Activated CD8-positive, alpha-beta T cell treated with anti-CD3 and anti-CD28 coated beads for 36 hours (primary cell): ENCODE results near the gene PTRHD1. TPM values are rescaled to one million over a fixed set of nuclear protein-coding genes. Genes with fewer than 3 reads are reported as not detected.

ENCODE experiments used
- ATAC-seq: fragments of 200-7000 bp; cut with Tn5 transposase; one replicate; pipeline ENCODE4 v1.10.0; 2021; ENCODE audit warnings: mild to moderate bottlenecking, moderate library complexity
- CTCF ChIA-PET: fragments of 350-600 bp; sonication (Branson Sonifier 250); formaldehyde crosslinking; loops from one replicate; lab custom pipeline; 2021; ENCODE audit warnings: antibody characterized with exemption; lab: Charles Lee
- POLR2A ChIA-PET: fragments of 350-600 bp; sonication (Branson Sonifier 250); formaldehyde crosslinking; loops from one replicate; lab custom pipeline; 2021; ENCODE audit warnings: antibody characterized with exemption; lab: Charles Lee
- DNase-seq: peaks from one replicate; pipeline ENCODE4 v3.0.0-alpha.2; 2020
- H3K27ac Mint-ChIP-seq: one replicate; pipeline ENCODE4 v1.8.0; 2021; ENCODE audit warnings: mild to moderate bottlenecking, mixed read lengths
- H3K27me3 Mint-ChIP-seq: one replicate; pipeline ENCODE4 v1.8.0; 2021; ENCODE audit warnings: mixed read lengths
- H3K36me3 Mint-ChIP-seq: one replicate; pipeline ENCODE4 v1.8.0; 2021; ENCODE audit warnings: low read depth, mixed read lengths
- H3K4me1 Mint-ChIP-seq: one replicate; pipeline ENCODE4 v1.8.0; 2021; ENCODE audit warnings: low read depth, mixed read lengths
- H3K4me3 Mint-ChIP-seq: one replicate; pipeline ENCODE4 v1.8.0; 2021; ENCODE audit warnings: mild to moderate bottlenecking, moderate library complexity, mixed read lengths
- H3K9me3 Mint-ChIP-seq: one replicate; pipeline ENCODE4 v1.8.0; 2021; ENCODE audit warnings: mixed read lengths
- intact Hi-C: fragments of 100-400 bp; cut with micrococcal nuclease; formaldehyde crosslinking; loops from one replicate; pipeline ENCODE4 v1.10.0; 2022
- total RNA-seq, 2 experiments: library from RNA; stranded (reverse); gene quantifications; one replicate each; pipeline ENCODE4 v1.2.3, GENCODE V29; 2021
- TF ChIP-seq, protein P1 (sequence below): fragments of 200-600 bp; IDR thresholded peaks from one replicate; pipeline ENCODE4 v1.8.0; 2022; ENCODE audit warnings: antibody characterized with exemption, mild to moderate bottlenecking

Gene PTRHD1, protein sequence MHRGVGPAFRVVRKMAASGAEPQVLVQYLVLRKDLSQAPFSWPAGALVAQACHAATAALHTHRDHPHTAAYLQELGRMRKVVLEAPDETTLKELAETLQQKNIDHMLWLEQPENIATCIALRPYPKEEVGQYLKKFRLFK
- 10 to 100 TPM; 23.2 to 24.9 TPM for total RNA-seq

DNA sequence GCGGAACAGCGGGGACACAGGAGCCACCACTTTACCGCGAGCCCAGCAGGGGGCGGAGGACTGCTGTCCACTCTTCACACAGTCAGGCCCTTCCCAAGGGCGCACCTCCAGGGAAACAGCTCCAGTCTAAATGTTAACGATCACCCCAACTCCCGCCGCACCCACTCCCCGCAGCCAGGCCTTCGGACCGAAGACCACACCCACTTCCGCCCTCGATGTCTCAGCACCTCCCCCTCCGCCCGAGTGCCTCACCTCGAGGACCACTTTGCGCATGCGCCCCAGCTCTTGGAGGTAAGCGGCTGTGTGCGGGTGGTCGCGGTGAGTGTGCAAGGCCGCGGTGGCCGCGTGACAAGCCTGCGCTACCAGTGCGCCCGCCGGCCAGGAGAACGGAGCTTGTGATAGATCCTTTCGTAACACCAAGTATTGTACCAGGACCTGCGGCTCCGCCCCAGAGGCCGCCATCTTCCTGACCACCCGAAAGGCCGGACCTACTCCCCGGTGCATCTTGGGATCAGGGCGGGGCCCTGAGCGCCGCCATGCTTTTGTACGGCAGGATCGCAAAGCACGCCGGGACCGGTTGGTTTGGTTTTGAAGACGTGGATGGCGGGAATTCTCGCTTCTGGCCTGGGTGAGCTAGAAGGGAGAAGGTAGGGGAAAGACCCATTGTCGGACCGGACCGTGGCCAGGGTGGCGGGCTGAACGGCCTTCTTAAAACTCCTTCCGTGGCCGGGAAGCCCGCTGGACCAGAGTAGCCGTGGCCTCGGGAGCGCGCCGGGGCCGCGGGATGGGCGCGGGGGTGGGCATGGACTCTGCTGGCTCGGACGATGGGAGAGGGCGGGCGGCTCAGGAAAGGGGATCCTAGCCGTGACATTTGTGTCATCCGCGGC lies at the start of gene PTRHD1, which contains the start of gene CENPO:
TSS of gene PTRHD1 (minus strand) at position 518 of the 887 bp plus-strand sequence. CDS start at position 504, 14 bp downstream.
TSS of gene CENPO (plus strand) at position 552 of the 887 bp plus-strand sequence. CDS start 495 bp downstream, outside the sequence.
- peak within 1 kb of the TSS; percentile 99 for H3K27ac Mint-ChIP-seq
- TF ChIP-seq, protein P1, sequence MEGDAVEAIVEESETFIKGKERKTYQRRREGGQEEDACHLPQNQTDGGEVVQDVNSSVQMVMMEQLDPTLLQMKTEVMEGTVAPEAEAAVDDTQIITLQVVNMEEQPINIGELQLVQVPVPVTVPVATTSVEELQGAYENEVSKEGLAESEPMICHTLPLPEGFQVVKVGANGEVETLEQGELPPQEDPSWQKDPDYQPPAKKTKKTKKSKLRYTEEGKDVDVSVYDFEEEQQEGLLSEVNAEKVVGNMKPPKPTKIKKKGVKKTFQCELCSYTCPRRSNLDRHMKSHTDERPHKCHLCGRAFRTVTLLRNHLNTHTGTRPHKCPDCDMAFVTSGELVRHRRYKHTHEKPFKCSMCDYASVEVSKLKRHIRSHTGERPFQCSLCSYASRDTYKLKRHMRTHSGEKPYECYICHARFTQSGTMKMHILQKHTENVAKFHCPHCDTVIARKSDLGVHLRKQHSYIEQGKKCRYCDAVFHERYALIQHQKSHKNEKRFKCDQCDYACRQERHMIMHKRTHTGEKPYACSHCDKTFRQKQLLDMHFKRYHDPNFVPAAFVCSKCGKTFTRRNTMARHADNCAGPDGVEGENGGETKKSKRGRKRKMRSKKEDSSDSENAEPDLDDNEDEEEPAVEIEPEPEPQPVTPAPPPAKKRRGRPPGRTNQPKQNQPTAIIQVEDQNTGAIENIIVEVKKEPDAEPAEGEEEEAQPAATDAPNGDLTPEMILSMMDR: no peak
- peaks cover 34% of the 10 kb centered on the region for H3K4me1 Mint-ChIP-seq
- intact Hi-C loops: loop anchor here (10.0 kb wide), 1 partner anchor 218 kb away; no protein-coding TSS in a partner anchor
- H3K9me3 Mint-ChIP-seq: no peaks in the 10 kb centered on the region
- H3K4me3 Mint-ChIP-seq: peak within 1 kb of the TSS; percentile 95
- H3K36me3 Mint-ChIP-seq: peaks cover 48% of the 10 kb centered on the region
- CTCF ChIA-PET: interaction anchor here (0.6 to 1.7 kb wide), 13 partner anchors 12 to 391 kb away, joined by 3 to 7 read pairs (median 3); no protein-coding TSS in a partner anchor
- DNase-seq (peak; percentile 98), ATAC-seq (peak; percentile 98)
- H3K27me3 Mint-ChIP-seq: no peaks in the 10 kb centered on the region
- POLR2A ChIA-PET: interaction anchor here (0.7 to 1.5 kb wide), 8 partner anchors 26 to 435 kb away, joined by 3 to 4 read pairs (median 3); partner anchors contain the start of gene ADCY3

DNA sequence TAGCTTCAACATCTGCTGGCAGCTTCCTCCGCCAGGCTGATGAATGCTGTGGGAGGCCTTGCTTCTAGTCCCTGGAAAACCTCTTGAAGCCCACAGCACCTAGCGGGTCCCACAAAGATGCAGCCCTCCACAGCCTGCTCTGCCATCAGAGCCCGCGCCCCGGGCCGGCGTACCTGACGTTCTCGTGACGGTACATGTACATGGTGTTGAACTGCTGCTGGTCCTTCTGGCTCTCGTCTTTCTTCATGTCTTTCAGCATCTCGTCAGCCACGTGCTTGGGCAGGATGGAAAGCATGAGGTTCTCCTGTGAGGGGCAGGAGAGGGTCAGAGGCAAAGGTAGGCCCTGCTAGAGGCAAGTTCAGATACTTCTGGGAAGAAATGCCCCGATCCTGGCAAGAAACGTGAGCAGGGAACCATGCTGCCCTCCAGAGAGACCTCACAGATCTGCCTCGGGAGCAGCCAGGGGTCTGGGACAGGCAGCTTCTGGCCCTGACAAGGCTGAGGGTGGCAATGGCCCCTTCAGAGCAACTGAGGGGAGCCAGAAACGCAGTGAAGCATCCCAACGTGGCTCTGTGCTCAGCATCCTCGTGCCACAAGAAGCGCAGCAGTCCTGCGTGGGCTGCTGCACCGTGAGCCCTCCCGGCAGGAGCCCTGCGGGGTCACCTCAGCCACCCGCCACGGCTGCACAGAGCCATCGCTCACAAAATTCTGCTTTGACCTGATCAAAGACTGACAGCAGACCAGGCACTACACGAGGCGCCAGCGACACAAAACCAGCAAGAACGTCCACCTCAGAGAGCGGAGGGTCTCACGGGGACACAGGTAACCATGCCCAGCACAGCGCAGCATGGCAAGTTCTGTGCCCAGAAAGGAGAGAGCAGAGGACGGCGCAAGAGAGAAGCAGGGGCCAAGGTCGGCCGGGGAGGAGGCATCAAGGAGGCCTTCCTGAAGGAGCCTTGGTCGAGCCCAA lies 49.2 kb upstream of the PTRHD1 start:
- Mint-ChIP-seq H3K4me3 (no peak overlapping the region), H3K9me3 (no peaks in the 10 kb centered on the region), H3K27ac (no peak overlapping the region), H3K27me3 (no peaks in the 10 kb centered on the region), H3K36me3 (peaks cover 4% of the 10 kb centered on the region), H3K4me1 (no peaks in the 10 kb centered on the region)
- ChIA-PET CTCF (no interaction called here), POLR2A (interaction anchor here (0.7 kb wide), 1 partner anchor 16 kb away, joined by 3 read pairs; no protein-coding TSS in a partner anchor)
- no peak for DNase-seq
- intact Hi-C loops: no loop called here
- TF ChIP-seq, protein P1: no peak
- no peak for ATAC-seq

DNA sequence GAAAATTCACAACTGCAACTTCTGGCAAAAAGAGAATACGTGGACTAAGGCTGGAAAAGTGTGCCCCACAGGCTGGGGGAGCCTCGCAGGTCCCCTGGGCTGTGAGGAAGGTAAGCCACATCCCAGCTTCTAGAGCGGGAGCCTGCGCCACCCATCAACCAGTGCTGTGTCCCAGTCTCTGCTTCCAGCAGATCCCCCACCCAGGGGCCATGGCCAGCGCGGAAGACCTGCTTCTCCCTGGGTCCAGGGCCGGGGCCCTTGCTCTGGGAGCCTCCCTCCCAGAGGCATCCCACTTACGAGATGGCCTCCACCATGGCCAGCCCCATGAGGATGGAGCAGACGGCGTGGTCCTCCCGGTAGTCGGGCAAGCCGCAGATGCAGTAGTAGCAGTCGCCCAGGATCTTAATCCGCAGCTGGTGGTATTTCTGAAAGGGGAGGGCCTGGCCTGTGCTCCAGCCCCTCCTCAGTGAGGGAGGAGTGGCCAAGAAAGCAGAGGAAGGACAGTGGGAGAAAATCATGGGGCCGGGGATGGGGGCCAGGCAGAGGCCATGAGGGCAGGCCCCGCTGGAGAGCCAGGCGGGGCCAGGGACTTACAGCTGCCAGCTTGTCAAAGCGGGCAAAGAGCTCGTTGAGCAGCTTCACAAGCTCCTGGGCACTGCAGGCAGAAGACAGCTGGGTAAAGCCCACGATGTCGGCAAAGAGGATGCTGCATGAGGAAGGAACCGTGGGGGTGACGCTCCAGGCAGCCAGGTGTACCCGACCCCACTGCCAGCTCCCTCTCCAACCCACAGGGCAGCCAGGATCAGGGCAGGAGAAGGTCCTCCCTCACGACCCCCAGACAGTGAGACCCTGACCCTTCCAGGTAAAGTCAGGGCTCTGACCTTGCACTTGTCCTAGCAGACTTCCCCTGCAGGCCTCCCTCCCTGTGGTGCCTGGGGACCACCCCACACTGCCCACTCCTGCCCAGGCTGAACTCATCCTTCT lies 48.1 kb upstream of the PTRHD1 start:
- ChIA-PET POLR2A (no interaction called here), CTCF (no interaction called here)
- Mint-ChIP-seq H3K36me3 (peaks cover 8% of the 10 kb centered on the region), H3K27me3 (no peaks in the 10 kb centered on the region), H3K4me1 (no peaks in the 10 kb centered on the region), H3K4me3 (no peak overlapping the region), H3K27ac (no peak overlapping the region), H3K9me3 (no peaks in the 10 kb centered on the region)
- intact Hi-C loops: no loop called here
- TF ChIP-seq, protein P1: no peak
- ATAC-seq (no peak), DNase-seq (no peak)

DNA sequence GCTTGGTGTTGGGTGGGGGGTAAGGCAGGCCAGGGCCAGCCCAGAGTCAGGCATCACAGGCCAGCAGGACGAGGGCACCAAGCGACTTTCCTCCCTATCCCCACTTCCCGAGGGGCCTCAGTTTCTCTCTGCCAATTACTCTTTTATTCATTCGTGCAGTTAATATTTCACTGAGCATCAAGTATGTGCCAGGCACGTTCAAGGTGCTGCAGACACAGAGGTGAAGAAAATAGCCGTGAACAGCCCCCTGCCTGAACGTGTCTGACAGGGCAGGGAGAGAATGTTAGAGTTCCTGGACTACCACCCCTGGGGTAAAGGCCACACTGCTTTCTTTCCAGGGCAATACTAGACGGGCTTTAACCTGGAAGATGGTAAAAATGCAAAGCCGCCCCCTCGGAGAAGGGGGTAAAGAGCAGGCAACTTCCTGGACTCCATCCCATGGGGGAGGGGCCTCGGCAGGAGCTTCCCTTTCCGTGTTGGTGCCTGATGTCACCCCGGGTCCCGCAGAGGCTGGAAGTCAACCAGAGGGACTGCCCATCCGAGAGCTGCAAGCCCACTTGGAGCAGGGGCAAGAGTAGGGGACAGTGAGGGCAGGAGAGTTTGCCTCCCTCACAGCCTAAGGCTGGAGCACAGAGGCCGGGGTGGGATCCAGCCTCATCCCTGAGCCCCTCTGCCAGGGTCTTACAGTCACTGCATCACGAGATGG lies 47.1 kb upstream of the PTRHD1 start:
- intact Hi-C loops: no loop called here

More for the DNA sequence above, 47.1 kb upstream of the PTRHD1 start:
- H3K36me3 Mint-ChIP-seq: peaks cover 12% of the 10 kb centered on the region
- no peaks in the 10 kb centered on the region for H3K9me3 Mint-ChIP-seq
- no peak overlapping the region for H3K27ac Mint-ChIP-seq
- CTCF ChIA-PET: no interaction called here
- no peaks in the 10 kb centered on the region for H3K27me3 Mint-ChIP-seq
- ATAC-seq (no peak), DNase-seq (no peak)
- H3K4me1 Mint-ChIP-seq: no peaks in the 10 kb centered on the region
- TF ChIP-seq, protein P1: no peak
- H3K4me3 Mint-ChIP-seq: no peak overlapping the region
- POLR2A ChIA-PET: no interaction called here
